Measurements from ENCODE around the gene MTURN. TPM values are rescaled to one million over a fixed set of nuclear protein-coding genes. Genes with fewer than 3 reads are reported as not detected.
A peak's percentile ranks its signal among the peaks of the same experiment; 100 is the strongest.

The MTURN gene
- total RNA-seq, 1 experiment from 2014 or later, result 2.0 TPM

DNA sequence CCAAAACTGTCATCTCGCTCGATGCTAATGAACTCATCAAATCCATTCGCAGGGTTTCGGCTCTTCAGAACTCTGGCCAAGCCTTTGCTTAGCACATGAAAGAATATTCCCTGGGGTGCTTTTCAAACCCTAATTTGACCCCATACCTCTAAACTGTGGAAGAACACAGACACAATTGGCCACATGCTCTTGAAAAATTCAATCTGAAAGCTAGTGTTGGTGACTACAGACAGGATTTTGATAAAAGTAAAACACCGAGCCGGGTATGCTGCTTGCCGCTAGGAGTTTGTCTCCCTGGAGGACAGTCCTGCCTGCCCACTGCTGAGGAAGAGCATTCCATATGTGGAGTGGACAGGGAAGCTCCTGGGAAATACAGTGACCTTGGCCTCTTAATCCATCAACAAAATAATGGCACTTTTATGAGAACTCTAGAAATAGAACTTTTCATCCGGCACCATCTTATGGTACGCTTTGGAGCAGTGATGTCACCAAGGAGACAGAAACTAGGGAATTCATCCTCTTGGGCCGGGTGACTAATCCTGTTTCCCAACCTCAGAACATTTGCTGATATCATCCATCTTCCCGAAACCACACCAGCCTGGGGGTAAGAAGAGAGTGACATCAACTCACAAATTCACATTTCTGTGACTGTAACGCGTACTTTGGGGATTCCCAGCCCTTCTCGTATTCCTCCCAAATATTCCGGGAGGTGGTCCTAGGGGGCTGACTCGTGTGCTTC, 34.2 kb downstream of the MTURN start:
- peak; percentile 23 for DNase-seq
- Histone ChIP-seq H3K4me3 (no peak overlapping the region), H3K27me3 (no peaks in the 10 kb centered on the region), H3K36me3 (no peaks in the 10 kb centered on the region), H3K9me3 (no peaks in the 10 kb centered on the region)

DNA sequence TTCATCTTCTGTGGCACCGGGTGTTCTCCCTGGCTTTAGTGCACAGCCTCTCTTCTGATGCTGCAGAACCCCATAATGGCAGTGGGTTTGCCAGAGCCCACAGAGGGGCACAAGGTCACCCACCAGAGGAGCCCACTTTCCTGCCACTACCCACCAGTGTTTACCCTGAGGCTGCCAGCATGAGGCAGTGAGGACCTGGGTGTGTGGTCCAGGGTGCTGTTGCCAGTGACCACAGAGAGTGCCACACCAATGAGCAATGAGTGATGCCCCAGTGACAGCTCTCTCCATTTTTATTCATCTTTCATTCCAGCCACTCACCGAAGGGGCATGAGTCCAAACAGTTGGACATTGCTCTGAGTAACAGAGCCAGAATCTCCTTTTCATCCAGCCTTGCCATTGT, 34.8 kb downstream of the MTURN start:
- peak; percentile 57 for DNase-seq
- Histone ChIP-seq H3K4me3 (no peak overlapping the region), H3K27me3 (no peaks in the 10 kb centered on the region), H3K9me3 (no peaks in the 10 kb centered on the region), H3K36me3 (no peaks in the 10 kb centered on the region)

DNA sequence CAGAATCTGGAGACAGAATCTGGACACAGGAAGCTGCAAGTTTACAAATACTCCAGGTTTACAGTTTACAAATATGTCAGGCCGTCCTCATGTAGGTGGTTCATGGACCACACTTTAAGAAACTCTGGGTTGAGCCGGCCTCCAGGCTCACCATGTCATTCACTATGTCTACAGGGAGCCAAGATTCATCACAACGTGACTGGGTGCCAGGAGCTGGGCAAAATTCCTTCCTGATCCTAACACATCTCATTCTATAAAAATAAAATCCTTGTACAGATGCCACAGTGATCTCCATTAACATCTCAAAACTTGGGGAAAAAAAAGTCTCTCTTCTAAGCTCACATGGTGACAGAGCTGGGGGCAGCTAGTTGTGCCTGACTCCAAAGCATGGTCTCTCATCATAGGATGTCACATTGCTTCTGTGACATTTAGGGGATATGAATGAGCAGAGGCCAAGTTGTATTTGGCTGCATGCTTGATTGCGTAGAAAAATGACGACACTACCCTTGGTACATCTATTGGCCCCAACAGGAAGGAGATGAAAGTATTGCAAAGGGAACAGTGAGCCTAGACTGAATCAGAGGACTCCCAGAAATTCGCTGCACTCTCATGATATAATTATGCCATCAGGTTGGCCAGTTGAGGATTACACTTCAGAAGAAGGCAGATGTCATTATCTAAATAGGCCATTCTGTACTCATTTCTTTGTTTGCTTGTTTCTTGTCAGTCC, 35.9 kb downstream of the MTURN start:
- H3K36me3 ChIP-seq, result no peaks in the 10 kb centered on the region
- no peaks in the 10 kb centered on the region for H3K9me3 ChIP-seq
- DNase-seq, result peak; percentile 79
- H3K27me3 ChIP-seq, result no peaks in the 10 kb centered on the region
- no peak overlapping the region for H3K4me3 ChIP-seq

DNA sequence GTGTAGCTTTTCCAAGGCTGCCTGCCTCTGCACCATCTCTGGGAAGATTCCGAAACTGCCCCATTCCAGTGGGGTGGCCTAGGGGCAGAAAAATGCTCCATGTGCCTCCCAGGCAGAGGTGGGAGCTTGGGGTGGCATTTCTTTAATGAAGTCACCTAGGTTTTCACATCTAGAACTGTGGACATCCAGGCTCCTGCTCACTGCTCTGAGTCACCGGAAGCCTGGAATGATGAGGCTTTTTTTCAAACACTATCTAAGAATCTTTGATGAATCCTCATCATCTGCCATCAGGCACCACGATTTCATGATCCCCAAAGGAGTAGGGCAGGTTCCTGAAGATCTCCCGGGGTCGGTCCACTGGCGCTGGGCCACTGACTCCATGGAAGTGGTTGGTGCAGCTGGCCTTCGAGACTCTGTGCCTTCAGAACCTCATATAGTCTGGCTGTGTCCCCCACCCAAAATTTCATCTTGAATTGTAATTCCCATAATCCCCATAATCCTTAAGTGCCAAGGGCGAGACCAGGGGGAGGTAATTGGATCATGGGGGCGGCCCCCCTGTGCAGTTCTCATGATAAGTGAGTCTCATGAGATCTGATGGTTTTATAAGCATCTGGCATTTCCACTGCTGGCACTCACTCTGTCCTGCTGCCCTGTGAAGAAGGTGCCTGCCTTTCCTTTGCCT, 37.1 kb downstream of the MTURN start:
- Histone ChIP-seq H3K27me3 (no peaks in the 10 kb centered on the region), H3K9me3 (no peaks in the 10 kb centered on the region), H3K4me3 (no peak overlapping the region), H3K36me3 (no peaks in the 10 kb centered on the region)
- peak; percentile 60 for DNase-seq

DNA sequence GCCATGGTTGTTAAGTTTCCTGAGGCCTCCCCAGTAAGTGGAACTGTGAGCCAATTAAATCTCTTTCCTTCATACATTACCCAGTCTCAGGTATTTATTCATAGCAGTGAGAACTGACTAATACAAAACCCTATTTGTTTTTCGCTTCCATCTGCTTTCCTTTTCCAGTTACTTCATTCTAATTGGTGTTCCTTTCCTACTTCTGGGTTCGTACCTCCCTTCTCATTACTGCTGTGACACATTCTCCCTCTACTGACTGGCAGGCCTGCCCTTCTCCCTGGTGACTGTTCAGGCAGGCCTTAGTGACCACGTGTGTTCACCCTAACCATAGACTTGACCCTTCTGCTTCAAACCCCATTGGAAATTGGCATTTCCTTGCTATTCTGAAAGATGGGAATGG, 37.7 kb downstream of the MTURN start:
- no peaks in the 10 kb centered on the region for H3K9me3 ChIP-seq
- DNase-seq, result peak; percentile 66
- no peaks in the 10 kb centered on the region for H3K36me3 ChIP-seq
- H3K27me3 ChIP-seq, result no peaks in the 10 kb centered on the region
- H3K4me3 ChIP-seq, result no peak overlapping the region

DNA sequence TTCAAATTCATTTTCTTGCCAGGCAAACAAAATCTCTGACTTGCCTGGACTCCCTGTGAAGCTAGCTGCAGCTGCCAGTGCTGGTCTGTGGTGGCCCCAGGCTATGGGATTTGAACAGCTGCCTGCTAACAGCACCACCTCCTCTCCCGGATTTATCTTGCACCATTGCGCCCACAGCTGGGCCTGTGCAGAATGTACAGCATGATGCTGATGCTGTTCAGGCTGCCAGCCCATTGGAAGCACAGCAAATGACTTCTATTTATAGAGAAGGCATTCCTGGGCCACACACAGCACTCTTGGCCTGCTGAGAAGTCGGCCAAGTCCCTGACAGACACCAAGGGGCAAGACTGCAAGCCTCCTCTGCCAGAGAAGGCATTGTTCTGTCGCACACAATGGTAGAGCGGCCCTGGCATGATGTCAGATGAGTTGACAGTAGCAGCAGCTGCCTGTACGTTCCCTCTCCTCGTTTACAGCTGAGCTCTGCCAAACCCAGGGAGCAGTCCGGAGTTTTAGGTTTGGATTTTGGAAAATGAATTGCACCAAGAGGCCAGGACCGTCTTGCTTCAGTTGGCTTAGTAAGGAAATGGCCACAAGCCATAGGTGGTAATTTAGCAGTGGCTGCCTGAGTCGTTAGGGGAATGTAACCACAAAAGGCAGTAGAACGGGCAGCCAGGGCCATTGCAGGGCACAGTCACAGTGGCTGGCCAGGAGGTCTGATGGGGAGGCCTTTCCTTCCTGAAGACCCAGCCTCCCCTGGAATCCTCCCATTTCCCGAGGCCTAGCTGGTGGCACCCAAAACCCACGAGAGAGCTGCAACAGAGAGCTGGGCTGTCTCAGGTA, 38.5 kb downstream of the MTURN start:
- no peaks in the 10 kb centered on the region for H3K27me3 ChIP-seq
- H3K4me3 ChIP-seq, result no peak overlapping the region
- peak; percentile 99 for DNase-seq
- H3K36me3 ChIP-seq, result no peaks in the 10 kb centered on the region
- H3K9me3 ChIP-seq, result no peaks in the 10 kb centered on the region

DNA sequence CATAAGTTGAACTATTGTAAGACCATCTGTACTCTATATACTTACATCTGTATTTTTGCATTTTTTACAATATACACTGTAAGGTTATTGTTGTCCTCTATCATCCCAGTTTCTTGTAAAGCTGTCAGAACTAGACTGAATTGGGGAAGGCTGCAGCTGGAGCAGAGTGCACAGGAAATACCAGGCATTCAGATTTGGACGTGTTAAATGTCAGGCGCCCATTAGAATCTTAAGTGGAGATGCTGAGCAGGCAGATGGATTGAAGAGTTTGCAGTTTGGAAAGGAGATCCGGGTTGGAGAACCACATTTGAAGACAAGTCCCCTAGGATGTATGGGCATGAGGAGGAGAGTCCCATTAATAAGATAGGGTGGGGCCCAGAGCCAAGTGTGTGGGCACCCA, 40.4 kb downstream of the MTURN start:
- DNase-seq, result peak; percentile 36
- H3K4me3 ChIP-seq, result no peak overlapping the region
- H3K36me3 ChIP-seq, result no peaks in the 10 kb centered on the region
- no peaks in the 10 kb centered on the region for H3K9me3 ChIP-seq
- H3K27me3 ChIP-seq, result no peaks in the 10 kb centered on the region

DNA sequence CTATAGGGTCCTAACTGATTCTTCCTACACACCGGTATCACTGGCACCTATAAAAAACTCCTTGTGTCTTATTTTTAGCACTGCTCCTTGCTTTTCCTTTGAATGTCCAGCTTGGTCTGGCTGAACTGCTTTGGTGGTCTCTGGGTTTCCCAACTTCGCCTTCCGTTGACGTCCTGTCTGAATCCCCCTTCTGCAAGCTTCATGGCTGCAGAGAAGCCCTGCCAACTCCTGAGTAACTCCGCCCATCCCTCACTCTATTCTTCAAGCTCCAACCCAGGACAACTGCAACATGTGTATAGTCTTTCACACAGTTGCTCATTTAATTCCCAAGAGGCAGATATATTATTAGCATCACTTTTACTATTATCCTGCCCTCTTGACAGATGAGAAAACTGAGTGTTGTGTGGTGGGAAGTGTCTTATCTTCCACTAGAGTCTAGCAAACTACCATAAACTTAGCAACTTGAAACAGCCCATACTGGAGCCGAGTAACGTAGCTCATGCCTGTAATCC, 40.9 kb downstream of the MTURN start:
- H3K36me3 ChIP-seq, result no peaks in the 10 kb centered on the region
- no peaks in the 10 kb centered on the region for H3K27me3 ChIP-seq
- no peak for DNase-seq
- no peaks in the 10 kb centered on the region for H3K9me3 ChIP-seq
- H3K4me3 ChIP-seq, result no peak overlapping the region

DNA sequence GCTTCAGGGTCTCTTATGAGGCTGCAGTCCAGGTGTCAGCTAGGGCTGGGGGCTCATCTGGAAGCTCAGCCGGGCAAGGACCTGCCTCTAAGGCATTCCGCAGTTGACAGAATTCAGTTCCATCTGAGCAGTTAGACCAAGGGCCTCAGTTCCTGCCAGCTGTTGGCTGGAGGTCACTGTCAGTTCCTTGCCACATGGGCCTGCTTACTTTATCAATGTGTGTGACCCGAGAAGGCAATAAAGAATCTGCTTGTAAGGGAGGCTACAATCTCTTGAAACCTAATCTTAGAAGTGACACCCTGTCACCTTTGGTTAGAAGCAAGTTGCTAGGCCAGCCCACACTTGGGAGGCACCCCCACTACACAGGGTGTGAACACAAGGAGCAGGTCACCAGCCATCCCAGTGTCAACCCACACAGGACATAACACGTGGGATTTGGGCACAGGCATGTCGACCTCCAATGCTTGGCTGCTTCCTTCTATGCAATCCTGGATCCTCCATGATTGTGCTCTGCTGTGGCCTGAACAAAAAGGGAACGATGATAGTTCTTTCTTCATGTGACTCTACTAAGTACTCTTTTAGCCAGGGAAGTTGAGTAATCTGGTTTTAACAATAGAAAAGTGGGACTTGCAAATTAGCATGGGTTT, 41.8 kb downstream of the MTURN start:
- no peaks in the 10 kb centered on the region for H3K36me3 ChIP-seq
- H3K9me3 ChIP-seq, result no peaks in the 10 kb centered on the region
- no peak for DNase-seq
- no peaks in the 10 kb centered on the region for H3K27me3 ChIP-seq
- no peak overlapping the region for H3K4me3 ChIP-seq

DNA sequence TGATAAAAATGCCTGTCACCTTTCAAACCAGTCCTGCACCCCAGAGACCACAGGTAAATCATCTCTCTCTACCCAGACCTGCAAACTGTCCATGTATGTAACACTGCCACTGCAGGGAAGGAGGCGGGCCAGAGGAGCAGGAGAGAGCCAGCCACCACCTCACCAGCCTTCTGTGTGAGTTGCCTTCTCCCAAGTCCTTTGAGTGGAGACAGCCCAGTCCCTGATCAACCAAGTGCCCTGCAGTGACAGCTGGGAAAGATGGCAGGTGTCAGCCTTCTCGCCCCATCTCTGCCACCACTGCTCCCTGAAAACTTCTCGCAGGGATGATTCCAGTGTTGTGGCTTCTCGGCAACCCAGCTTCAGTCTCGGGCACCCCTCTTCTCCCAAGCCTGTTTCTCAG, 42.4 kb downstream of the MTURN start:
- no peak overlapping the region for H3K4me3 ChIP-seq
- no peaks in the 10 kb centered on the region for H3K9me3 ChIP-seq
- no peak for DNase-seq
- H3K27me3 ChIP-seq, result no peaks in the 10 kb centered on the region
- no peaks in the 10 kb centered on the region for H3K36me3 ChIP-seq

DNA sequence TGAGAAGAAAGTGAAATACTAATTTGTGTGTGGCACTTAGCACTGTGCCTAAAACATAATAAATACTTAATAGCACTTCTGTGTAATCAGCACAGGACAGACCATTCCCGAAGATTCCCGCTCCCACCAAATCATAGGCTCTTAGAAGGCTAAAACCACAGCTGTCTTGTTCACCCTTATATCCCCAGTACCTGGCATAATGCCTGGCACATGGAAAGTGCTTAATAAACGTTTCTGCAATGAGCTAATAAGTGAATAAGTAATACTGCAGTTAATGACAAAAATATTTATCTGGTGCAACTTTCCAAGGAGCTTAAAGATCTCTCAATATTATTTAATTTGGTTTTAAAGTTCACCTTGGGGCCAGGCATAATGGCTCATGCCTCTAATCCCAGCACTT, 43.2 kb downstream of the MTURN start:
- Histone ChIP-seq H3K4me3 (no peak overlapping the region), H3K36me3 (no peaks in the 10 kb centered on the region), H3K27me3 (no peaks in the 10 kb centered on the region), H3K9me3 (no peaks in the 10 kb centered on the region)
- DNase-seq, result no peak

DNA sequence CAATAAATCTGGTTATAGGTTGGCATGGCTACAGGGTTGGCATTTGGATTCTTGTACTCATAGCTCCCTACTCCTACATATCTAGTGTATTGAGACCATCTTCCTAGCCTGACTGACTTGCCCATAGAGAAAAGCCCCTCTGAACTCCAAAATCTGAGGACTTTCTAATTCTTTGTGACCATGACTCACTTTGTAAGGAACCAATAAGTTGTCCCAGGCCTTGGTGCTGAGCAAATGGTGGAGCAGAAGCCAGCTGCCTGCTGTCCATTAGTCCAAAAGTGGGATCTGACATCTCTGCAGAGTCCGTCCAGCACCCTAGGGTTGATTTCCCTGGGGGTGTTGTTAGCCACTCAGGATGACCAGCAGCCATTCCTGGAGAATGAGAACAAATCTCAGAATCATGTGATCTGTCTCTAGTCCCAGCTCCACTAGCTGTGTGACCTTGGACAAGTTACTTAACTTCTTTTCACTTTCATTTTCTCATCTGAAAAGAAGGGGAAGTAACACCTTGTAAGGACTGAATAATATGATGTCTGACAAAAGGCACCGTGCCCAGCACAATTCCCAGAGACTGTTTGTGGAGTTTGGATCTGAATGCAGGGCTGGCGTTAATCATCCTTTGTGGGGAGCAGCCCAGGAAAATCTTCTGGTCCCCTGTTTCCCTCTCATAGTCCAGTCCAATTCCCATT, 44.1 kb downstream of the MTURN start:
- Histone ChIP-seq H3K4me3 (no peak overlapping the region), H3K27me3 (no peaks in the 10 kb centered on the region), H3K9me3 (no peaks in the 10 kb centered on the region), H3K36me3 (no peaks in the 10 kb centered on the region)
- DNase-seq, result no peak

DNA sequence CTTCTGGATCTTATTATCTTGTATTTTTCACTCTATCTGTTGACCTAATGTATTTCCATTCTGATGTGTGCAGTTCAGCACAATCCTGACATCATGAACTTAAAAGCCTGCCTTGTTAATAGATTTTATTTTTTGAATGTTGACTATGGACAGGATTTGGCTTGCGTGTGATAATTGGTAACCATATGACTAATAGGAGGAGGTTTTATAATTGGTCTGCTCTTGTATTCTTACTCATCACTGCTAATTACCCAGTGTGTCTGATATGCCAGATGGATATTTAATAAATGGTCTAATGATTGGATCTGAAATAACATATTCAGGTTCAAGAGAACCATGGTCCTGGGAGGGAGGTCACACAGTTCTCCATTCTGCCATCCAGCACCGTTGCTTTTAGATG, 45.9 kb downstream of the MTURN start:
- H3K4me3 ChIP-seq, result no peak overlapping the region
- no peaks in the 10 kb centered on the region for H3K27me3 ChIP-seq
- DNase-seq, result no peak
- peaks cover 7% of the 10 kb centered on the region for H3K9me3 ChIP-seq
- H3K36me3 ChIP-seq, result no peaks in the 10 kb centered on the region

DNA sequence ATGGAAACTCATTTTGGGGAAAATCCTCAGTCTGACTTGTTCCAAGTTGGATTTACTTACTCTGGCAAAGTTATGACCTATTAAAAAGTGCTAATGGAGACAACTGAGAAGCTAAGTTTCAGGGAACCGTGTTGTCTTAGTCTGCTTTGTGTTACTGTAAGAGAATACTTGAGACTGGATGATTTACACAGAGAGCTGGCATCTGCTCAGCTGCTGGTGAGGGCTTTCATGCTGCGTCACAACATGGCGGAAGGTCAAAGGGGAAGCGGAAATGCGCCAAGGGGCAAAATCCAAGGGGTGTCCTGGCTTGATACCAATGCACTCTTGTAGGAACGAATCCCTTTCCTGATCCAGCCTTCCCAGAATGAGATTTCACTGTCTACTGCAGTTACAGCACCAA, 46.4 kb downstream of the MTURN start:
- Histone ChIP-seq H3K27me3 (no peaks in the 10 kb centered on the region), H3K36me3 (no peaks in the 10 kb centered on the region), H3K4me3 (no peak overlapping the region), H3K9me3 (peaks cover 8% of the 10 kb centered on the region)
- no peak for DNase-seq

DNA sequence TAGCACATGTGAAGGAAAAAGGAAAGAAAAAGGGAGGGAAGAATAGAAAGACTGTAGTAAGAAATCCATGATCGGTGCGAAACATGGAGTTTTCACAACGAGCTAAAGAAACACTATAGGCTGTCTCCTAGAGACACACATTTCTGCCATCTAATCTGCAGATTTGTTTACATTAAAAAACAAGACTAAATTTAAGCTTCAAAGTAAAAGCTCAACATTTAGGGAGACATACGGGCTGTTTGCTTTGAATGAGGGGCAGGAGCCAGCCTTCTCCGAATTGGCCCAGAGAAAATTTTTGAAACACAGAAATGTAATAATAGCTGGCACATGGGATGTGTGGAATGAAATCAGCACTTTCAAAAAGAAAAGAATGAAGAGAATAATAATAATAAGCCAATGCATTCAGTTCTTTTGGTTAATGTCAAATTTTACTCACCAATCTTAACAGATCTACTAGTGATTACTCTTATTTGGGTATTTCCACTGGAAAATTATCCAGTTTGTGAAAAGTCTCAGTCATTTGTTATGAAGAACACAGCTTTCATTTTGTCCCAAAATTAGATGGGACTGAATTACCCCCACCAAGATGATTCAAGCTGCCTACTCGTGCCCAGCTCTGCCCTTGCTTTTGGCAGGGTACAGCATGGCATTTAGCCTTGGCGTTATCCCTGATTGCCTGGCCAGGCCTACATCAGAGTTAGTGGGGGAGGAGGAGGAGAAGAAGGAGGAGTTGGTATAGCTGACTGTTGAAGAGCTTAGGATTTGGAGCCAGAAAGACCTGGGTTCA, 47.1 kb downstream of the MTURN start:
- Histone ChIP-seq H3K4me3 (no peak overlapping the region), H3K9me3 (peaks cover 8% of the 10 kb centered on the region), H3K36me3 (no peaks in the 10 kb centered on the region), H3K27me3 (no peaks in the 10 kb centered on the region)
- DNase-seq, result peak; percentile 80

All from MG63 (cell line).